8988T (cell line): ENCODE results near the gene PAX6.
"Not testable (repeated sequence)": the region's sequence is repeated elsewhere in the genome, so short reads cannot be mapped to it uniquely, and the experiment has no call there.

ENCODE experiments used
- DNase-seq: peaks from one replicate; pipeline ENCODE4 v3.0.0; 2011

PAX6 gene

GRCh38 chr11:31763296-31763695 lies 47.8 kb downstream of the PAX6 start:
- no peak for DNase-seq

GRCh38 chr11:31761636-31762035 lies 49.5 kb downstream of the PAX6 start:
- DNase-seq, result no peak

- no peak for DNase-seq
Observed at GRCh38 chr11:31757260-31757835, 53.8 kb downstream of the PAX6 start.

GRCh38 chr11:31747581-31747980 lies 63.5 kb downstream of the PAX6 start:
- no peak for DNase-seq

GRCh38 chr11:31740731-31741368 lies 70.3 kb downstream of the PAX6 start:
- DNase-seq, result not testable (repeated sequence)

GRCh38 chr11:31740131-31740530 lies 71.0 kb downstream of the PAX6 start:
- no peak for DNase-seq
